Stimulated activated CD8-positive, alpha-beta memory T cell treated with anti-CD3 and anti-CD28 coated beads, Interleukin-2, amount 100 ng/mL, for 48 hours (primary cell): ENCODE data around the gene NT5DC1.
"Not testable (repeated sequence)": the region's sequence is repeated elsewhere in the genome, so short reads cannot be mapped to it uniquely, and the experiment has no call there.

Experiments
- DNase-seq, 2 donors: peaks; one replicate each; pipeline ENCODE4 v3.0.0-alpha.2; 2020; ENCODE audit warnings: low read depth in 2 of 2

NT5DC1 gene

DNA sequence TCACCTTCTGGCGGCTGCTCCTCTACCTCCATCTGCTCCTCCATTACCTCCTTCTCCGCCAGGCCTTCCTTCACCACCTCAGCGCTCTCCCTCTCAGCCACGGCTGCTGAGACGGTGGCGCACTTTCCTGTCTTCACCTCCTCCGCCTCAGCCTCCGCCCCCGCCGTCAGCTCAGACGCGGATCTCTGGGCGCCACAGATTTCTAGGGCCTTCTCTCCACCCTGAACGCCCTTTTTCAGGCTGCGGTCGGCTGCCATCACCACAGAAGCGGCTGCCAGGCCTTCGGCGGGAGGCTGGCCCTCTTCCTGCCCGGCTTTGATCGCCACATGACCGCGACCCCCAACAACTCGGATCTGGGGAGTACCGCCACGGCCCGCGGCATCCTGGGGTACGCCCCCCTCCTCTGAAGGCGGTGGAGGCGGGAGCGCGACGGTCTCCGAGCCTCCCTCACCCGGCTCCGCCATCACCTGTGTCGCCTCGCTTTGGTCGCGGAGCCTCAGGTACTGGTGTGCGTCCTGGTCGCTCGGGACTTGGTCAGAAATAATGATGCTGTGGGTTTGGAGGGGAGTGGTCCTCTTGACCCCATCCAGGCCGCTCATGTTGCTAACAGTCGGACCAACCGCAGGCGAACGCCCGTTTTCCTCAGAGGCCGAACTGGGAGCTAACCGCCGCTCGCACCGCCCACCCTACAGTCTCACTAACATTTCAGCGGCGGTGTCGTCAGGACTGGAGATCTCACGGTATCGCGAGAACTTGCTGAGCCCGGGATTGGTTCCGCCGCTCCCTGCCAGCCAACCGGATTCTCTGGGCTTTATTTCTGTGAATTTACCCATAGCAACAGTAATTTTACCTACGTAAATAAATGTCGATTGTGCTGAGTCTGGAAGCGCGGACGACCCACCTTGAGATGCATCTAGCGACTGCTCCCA lies 178.8 kb downstream of the NT5DC1 start, which contains the start of gene TSPYL1:
Gene TSPYL1, minus strand, starts transcription at position 699 of the 929 bp plus-strand sequence. Its CDS starts 100 bp downstream, at position 599.
- DNase-seq, result peak; percentile 79 to 88

DNA sequence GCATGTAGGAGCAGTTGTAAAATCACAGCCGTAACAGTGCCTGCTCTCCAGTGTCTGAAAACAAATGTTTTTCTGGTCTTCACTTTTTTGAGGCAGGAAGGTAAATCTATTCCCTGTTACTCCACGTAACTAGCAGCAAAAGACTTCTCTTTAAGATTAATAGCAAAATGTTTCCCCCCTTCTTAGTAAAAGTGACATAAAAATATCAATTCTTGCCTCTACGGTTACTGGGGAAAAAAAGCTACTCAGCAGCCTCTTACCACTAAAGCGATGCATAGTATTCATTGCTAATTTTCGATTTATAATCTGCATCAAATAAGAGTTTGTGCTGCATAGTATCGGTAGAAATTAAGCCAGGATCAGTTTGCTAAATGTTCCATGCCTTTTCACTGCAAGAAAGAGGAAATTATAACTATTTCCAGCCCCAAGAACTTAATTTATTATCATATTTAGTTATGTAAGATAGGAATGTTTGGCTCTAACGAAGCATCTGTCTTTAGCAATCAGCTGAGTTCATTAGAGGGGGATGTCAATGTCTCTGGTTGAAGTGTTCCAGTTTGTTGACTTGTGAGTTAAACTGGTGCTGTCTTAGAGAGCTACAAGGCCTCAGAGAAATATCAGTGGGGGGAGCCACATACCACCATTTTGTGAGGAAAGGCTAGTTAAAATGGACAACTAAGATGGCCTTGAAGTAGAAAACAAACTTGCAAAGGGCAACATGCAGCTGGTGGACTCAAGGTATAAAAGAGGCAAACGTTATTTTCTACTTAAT lies 179.7 kb downstream of the NT5DC1 start:
- DNase-seq, result no peak

DNA sequence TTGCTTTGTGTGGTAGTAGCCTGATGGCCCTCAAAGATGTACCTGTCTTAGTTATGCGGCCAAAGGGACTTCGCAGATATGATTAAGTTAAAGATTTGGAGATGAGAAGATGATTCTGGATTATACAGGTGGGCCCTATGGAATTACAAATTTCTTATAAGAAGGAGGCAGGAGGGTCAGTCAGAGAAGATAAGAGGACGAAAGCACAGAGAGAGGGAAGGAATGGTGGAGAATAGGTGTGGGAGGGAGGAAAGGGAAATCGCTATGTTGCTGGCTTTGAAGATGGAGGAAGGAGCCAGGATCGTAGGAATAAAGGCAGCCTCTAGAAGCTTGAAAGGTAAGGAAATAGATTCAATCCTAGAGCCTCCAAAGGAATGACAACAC lies 180.3 kb downstream of the NT5DC1 start:
- DNase-seq, result no peak

DNA sequence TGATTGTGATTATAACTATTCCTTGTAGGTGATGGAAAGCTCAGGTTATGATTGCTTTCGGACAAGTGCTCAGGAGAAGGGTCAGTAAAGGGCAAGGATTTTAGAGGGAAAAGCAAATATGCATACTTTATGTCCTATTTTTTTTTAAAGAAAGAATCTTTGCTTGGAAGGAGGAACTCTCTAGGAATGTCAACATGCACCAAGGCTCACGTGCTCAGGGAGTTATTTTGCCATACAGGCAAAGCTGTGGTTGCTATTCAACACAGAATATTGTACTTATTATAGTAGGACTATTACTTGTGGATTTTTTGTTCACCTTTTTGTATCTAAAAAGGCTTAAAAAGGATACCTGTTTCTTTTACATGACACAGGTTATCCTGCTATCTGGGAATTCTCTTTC lies 182.0 kb downstream of the NT5DC1 start:
- DNase-seq, result no peak

DNA sequence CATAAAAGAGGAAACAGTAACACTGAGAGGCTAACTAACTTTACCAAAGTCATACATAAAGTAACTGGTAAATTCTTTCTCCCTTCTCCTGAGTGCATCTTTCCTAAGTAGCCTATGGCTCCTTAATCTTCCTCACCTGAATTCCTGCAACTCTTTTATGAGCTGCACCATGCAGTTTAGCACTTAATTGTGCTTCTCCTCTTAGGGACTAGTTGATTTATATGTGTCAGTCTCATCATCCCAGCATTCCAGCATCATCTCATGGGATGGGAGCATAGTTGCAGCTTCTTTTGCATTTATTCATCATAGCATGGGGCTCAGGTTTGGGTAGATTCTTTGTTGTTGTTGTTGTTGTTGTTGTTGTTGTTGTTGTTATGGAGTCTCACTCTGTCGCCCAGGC lies 182.5 kb downstream of the NT5DC1 start:
- DNase-seq, result no peak

DNA sequence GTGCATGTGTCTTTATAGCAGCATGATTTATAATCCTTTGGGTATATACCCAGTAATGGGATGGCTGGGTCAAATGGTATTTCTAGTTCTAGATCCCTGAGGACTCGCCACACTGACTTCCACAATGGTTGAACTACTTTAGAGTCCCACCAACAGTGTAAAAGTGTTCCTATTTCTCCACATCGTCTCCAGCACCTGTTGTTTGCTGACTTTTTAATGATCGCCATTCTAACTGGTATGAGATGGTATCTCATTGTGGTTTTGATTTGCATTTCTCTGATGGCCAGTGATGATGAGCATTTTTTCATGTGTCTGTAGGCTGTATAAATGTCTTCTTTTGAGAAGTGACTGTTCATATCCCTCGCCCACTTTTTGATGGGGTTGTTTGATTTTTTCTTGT lies 184.3 kb downstream of the NT5DC1 start:
- DNase-seq, result not testable (repeated sequence)

DNA sequence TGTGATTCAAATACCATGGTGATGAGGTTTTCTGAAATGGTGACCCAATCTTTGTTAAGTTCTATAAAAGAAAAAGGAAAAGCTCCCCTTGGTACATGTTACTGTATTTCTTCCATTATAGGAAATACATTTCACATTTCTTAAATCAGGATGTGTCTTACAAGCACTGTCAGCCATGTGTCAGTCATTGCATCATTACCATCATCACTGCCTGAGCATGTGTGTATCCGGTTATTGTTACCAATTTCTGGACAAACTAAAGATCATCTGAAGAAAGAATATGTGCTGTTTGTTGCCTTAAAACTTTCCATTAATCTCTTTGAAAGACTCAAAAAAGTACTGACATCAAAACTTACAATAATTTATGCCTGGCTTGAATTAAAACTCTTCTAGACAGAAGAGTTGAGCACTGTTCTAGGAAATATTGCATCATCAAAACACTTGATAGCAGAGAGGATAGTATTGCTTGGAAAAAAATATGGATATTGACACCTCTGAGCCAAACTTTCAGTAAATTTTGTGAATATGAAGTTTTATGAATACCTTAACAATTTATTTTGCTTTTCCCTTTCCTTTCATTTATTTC lies 186.2 kb downstream of the NT5DC1 start:
- DNase-seq, result no peak

DNA sequence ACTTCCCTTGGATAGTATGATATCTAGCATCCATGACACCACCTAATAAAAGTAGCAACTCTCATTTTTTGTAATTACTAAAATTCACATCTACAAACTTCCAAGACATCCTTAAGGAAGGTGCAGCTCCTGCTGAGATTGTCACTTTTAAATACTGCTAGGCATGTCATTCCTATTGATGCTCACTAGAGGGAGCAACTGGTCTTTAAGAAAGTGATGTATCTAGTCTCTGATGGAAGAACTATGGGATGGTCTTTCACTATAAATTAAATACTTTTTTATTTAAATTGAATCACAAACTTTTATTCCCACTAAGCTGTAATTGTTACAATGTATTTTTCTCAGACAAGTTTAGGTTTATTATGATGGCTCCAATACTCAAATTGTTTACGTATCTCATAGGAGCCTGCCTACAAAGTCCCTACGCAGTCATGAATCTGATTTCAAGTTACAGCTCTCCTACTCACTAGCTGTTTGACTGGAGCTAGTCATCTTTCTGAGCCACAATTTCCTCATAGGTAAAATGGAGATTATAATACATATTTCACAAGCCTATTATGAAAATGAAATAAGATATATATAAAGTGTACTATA lies 187.1 kb downstream of the NT5DC1 start:
- DNase-seq, result no peak

DNA sequence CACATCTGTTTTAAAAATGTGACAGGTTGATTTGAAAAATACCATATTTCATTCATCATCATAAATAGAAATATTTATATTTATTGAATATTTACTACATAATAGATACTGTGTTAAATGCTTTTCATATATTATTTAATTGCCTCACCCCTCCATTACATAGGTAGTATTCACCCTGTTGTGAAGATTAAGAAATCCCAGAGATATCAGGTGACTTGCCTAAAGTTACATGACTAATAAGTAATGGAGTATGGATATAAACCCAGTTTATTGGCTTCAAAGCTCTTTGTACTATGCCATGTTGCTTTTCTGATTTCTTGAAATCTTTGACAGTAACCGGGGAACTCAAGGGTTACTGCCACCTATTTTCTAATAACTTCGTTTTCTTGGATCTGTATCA lies 189.2 kb downstream of the NT5DC1 start:
- DNase-seq, result no peak

DNA sequence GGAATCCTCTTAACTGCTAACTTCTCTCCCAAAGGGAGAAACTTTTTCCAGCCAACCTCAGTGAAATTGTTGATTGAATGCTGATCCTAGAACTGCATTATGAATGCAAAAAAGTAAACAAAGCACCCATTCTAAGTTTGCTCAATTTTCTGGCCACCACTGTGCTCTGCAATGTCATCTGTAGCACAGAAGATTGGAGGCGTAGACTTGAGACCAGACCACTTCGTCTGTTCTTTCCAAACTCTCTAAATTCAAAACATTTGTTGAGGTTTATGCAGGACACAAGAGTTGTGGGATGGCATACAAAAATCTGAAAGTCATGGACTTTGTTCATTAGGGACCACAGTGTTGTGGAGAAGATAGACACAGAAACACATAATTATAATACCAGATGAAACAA lies 190.1 kb downstream of the NT5DC1 start:
- DNase-seq, result no peak

DNA sequence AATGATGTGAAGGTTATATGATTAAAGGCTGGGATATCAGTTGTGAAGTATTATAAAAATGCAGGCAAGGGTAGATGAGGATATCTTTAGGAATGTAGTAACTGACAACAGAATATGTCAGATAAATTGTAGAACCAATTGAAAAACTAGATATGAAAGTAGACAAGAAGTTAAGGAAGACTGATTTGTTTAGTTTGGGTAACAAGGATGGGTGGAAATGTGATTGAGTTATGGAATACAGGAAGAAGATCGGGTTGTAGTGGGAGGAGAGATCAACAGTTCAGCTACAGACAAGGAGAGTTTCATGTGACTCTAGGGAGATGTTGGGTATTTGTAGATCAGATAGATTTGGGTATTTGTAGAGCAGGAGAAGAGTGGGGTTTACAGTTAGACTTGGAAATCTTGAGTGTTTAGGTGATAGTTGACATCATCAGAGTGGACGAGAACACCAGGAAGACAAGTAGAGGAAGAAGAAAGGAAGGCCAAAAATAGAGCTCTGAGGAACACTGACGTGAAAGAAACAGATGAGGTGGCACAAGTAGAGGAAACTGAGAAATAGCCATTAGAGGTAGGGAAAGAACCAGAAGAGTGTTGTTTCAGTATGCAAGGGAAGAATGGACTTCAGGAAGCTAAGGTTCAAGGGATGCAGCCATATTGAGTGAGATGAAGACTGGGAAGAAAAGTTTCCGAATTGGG lies 191.2 kb downstream of the NT5DC1 start:
- no peak for DNase-seq

DNA sequence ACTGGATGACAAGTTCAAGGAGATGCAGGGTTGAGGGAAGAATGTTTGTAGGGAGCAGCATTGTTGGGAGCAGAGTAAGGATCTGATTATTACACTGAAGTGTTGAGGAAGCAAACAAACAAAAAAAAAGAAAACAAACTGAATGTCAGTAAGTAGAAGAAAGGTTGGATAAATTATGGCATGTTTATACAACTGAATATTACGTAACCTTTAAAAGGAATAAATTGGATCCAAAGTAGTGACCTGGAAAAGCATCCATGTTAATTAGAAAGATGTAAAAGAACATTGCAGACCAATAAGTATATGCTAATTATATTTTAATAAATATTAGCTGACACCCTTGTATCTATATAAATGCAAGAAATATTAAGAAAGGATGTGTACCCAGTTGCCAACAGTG lies 191.9 kb downstream of the NT5DC1 start:
- no peak for DNase-seq

DNA sequence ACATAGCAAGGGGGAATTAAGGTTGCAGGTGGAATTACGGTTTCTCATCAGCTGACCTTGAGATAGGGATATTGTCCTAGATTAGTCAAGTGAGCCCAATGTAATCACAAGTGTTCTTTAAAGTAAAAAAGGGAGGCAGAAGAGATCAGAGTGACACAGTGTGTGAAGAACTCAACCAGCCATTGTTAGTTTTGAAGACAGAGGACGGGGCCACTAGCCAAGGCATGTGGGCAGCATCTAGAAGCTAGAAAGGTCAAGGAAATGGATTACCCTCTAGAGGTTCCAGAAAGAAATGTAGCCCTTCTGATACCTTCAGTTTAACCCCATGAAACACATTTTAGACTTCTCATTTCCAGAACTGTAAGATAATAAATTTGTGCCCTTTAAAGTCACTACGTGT lies 197.6 kb downstream of the NT5DC1 start:
- DNase-seq, result no peak

DNA sequence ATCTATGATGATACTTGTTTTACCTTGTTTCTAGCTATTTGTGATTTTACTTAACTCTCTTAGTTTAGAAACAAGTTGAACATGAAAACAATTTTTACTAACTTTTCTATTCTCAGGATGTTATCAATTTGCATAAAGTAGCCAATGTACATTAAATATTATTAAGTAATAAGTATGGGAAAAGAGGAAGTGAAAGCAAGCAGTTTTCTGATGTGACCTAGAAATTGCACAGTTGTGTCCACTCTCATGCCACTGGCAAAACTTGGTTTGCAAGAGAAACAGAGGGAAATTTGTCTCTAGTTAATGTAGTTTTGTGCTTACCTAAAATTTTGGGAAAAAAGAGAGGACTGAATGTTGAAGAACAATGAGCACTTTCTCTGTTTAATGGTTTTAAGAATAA lies 198.3 kb downstream of the NT5DC1 start:
- no peak for DNase-seq
